Neural crest cell (in vitro differentiated cells): ENCODE results near the gene LTN1. TPM values are rescaled to one million over a fixed set of nuclear protein-coding genes. Genes with fewer than 3 reads are reported as not detected.
A peak's percentile ranks its signal among the peaks of the same experiment; 100 is the strongest.
"Not testable (repeated sequence)": the region's sequence is repeated elsewhere in the genome, so short reads cannot be mapped to it uniquely, and the experiment has no call there.

Experiments used
- DNase-seq: peaks from one replicate; pipeline ENCODE4 v3.0.0; 2021; ENCODE audit warnings: low read depth, mixed read lengths, low spot score
- H3K27ac Mint-ChIP-seq: one replicate; pipeline ENCODE4 v1.8.0; 2021; ENCODE audit warnings: mild to moderate bottlenecking, mixed read lengths; ENCODE audit not compliant: unreplicated experiment
- H3K27me3 Mint-ChIP-seq: 2 replicates; pipeline ENCODE4 v1.8.0; 2021; ENCODE audit warnings: low read depth, mild to moderate bottlenecking, mixed read lengths
- H3K36me3 Mint-ChIP-seq: 2 replicates; pipeline ENCODE4 v1.8.0; 2021; ENCODE audit warnings: low read depth, mild to moderate bottlenecking, mixed read lengths
- H3K4me1 Mint-ChIP-seq: 2 replicates; pipeline ENCODE4 v1.8.0; 2021; ENCODE audit warnings: mixed read lengths
- H3K4me3 Mint-ChIP-seq: one replicate; pipeline ENCODE4 v1.8.0; 2021; ENCODE audit warnings: mild to moderate bottlenecking, mixed read lengths
- H3K9me3 Mint-ChIP-seq: 2 replicates; pipeline ENCODE4 v1.8.0; 2021; ENCODE audit warnings: mixed read lengths
- total RNA-seq: library from RNA; stranded (reverse); gene quantifications from 2 replicates; pipeline ENCODE4 v1.2.1, GENCODE V29; 2021
- TF ChIP-seq, protein P1 (sequence below): fragments of 200-600 bp; sonication (generic); conservative IDR thresholded peaks from 2 replicates; pipeline ENCODE4 v1.5.0; 2021; ENCODE audit warnings: antibody characterized with exemption, mild to moderate bottlenecking

LTN1 gene
- total RNA-seq, 1 donor from 2014 or later = 21.2 TPM

DNA sequence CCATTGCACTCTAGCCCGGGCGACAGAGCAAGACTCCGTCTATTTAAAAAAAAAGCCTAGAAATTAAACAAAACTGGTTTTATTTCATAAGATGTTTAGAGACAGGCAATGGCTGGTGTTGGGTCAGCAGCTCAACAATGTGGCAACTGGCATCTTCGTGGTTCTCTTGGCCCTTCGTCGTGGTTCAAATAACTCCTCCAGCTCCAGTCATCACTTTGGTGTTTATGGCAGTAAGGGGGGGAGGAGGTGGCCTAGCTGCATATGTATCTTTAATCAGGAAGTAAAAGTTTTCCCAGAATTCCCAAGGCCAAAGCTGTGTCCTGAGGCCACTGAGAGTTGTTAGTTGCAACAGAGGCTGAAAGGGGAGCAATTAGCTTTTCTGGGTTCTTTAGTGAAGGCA is 13.0 kb upstream of the LTN1 start:
- Mint-ChIP-seq H3K4me1 (peaks cover 7% of the 10 kb centered on the region), H3K36me3 (no peaks in the 10 kb centered on the region), H3K9me3 (no peaks in the 10 kb centered on the region), H3K27ac (no peak overlapping the region), H3K27me3 (no peaks in the 10 kb centered on the region), H3K4me3 (no peak overlapping the region)
- TF ChIP-seq, protein P1, sequence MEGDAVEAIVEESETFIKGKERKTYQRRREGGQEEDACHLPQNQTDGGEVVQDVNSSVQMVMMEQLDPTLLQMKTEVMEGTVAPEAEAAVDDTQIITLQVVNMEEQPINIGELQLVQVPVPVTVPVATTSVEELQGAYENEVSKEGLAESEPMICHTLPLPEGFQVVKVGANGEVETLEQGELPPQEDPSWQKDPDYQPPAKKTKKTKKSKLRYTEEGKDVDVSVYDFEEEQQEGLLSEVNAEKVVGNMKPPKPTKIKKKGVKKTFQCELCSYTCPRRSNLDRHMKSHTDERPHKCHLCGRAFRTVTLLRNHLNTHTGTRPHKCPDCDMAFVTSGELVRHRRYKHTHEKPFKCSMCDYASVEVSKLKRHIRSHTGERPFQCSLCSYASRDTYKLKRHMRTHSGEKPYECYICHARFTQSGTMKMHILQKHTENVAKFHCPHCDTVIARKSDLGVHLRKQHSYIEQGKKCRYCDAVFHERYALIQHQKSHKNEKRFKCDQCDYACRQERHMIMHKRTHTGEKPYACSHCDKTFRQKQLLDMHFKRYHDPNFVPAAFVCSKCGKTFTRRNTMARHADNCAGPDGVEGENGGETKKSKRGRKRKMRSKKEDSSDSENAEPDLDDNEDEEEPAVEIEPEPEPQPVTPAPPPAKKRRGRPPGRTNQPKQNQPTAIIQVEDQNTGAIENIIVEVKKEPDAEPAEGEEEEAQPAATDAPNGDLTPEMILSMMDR = no peak
- DNase-seq = no peak

DNA sequence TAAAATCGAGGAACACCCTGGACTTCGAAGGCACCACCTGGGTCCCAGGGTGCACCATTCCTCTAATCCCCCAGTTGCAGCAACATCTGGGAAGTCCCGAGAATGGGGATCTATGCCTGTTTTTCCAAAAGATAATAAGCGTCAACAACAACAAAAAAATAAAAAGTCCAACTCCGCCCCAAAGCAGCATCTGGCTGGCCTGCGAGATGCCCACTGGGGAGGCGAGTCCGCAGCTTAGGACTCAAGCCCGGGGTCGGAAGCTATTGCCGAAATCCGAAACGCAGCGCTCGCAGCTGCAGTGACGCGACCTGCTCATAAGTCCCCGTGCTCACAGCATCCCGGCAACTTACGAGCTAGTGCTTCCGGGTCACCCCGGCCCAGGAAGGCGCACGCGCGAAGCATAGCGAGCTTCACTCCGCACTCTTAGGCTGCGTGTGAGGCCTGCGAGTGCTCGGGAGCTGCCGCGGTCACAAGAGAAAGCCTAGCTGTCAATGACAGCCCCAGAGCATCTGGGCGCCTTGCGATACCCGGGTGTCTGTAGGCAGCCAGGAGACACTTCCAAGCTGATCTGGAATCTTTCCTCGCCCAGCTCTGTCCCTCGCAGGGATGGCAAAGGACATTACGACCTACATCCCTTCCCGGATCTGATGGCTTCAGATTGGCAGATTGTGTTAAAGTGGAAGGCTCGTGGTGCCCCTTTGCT is 9.9 kb upstream of the LTN1 start:
- DNase-seq = peak; percentile 82
- no peaks in the 10 kb centered on the region for H3K27me3 Mint-ChIP-seq
- TF ChIP-seq, protein P1 = no peak
- H3K36me3 Mint-ChIP-seq = no peaks in the 10 kb centered on the region
- H3K27ac Mint-ChIP-seq = peak overlapping the region; percentile 99
- H3K4me1 Mint-ChIP-seq = peaks cover 14% of the 10 kb centered on the region
- H3K4me3 Mint-ChIP-seq = peak overlapping the region; percentile 96
- H3K9me3 Mint-ChIP-seq = no peaks in the 10 kb centered on the region

DNA sequence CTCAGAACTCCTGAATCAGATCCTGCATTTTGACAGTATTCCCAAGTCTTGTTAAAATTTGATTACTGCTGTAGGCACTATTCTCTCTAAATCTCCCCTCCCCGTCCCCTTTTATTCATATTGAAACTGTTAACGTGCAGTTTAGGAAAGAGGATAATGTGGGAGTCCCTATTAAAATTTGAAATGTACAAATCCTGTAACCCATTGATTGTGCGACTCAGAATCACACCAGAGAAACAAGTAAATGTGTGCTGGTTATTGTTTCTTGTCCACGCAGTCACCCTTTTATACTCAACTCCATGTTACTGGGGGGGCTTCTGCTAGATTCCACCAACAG is 584 bp upstream of the LTN1 start:
- no peak for DNase-seq
- TF ChIP-seq, protein P1 = no peak
- Mint-ChIP-seq H3K9me3 (no peaks in the 10 kb centered on the region), H3K36me3 (no peaks in the 10 kb centered on the region), H3K4me1 (peaks cover 21% of the 10 kb centered on the region), H3K27ac (peak overlapping the region; percentile 98), H3K27me3 (no peaks in the 10 kb centered on the region), H3K4me3 (peak overlapping the region; percentile 95)

DNA sequence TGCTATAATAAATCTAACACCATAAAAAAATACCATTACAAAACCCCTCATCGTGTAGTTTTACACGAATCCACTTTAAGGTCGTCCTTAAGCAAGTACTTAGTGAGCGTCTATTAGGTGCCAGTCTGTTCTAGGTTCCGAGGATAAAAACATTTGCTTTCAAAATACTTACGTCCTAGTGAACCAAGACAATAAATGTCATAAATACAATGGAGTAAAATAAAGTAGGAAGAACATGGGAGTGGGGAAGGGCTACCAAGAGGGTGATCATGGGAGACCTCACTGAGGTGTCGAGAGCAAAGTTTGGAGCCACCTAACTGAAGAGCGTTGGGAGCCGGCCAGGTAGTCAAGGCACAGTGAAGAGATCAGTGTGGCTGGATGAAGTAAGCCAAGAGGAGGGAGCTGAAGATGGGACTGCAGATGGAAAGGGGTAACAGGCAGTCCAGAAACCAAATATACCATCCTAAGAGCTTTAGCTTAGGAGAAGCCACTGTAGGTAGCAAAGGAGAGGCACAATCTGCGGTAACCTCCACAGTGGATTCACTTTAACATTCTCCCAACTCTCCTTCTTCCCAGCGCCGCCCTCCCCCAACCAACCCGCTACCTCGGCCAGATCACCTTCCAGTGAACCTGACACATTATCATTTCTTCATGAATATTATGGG is 684 bp downstream of the LTN1 start:
- TF ChIP-seq, protein P1 = no peak
- no peaks in the 10 kb centered on the region for H3K9me3 Mint-ChIP-seq
- H3K27me3 Mint-ChIP-seq = no peaks in the 10 kb centered on the region
- no peaks in the 10 kb centered on the region for H3K36me3 Mint-ChIP-seq
- H3K4me1 Mint-ChIP-seq = peaks cover 21% of the 10 kb centered on the region
- H3K27ac Mint-ChIP-seq = peak overlapping the region; percentile 93
- no peak for DNase-seq
- H3K4me3 Mint-ChIP-seq = peak overlapping the region; percentile 95

DNA sequence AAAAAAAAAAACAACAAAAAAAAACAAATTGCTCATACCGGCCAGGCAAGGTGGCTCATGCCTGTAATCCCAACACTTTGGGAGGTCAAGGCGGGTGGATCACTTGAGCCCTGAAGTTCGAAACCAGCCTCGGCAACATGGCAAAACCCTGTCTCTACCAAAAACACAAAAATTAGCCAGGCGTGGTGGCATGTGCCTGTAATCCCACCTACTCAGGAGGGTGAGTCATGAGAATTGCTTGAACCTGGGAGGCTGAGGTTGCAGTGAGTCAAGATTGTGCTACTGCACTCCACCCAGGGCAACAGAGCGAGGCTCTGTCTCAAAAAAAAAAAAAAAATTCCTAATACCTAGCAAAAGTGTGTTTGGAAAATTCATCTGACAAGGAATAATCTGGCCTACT is 4.5 kb downstream of the LTN1 start:
- not testable (repeated sequence) for H3K9me3 Mint-ChIP-seq, H3K27ac Mint-ChIP-seq, H3K27me3 Mint-ChIP-seq, H3K36me3 Mint-ChIP-seq, DNase-seq, H3K4me3 Mint-ChIP-seq
- peaks cover 20% of the 10 kb centered on the region for H3K4me1 Mint-ChIP-seq

DNA sequence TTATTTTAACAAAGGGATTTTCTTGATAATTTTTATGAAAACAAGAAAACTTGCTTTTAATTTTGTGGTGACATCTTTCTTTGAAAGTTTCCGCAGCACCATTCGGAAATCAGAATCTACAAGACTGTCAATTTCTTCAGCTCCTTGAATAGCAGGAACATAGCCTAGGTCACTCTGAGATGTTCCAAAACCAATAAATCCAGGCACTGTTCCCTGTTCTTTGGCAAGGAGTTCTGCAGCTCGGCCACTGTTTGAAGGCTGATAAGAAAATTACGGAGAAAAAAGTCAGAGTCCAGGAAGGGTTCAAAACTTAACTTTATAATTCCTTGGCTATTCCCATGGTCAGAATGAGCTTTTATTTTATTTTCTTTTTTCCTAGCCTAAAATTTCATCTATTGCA is 6.0 kb downstream of the LTN1 start:
- no peaks in the 10 kb centered on the region for H3K27me3 Mint-ChIP-seq
- TF ChIP-seq, protein P1 = no peak
- no peak overlapping the region for H3K4me3 Mint-ChIP-seq
- no peaks in the 10 kb centered on the region for H3K9me3 Mint-ChIP-seq
- H3K36me3 Mint-ChIP-seq = peaks cover 6% of the 10 kb centered on the region
- no peak overlapping the region for H3K27ac Mint-ChIP-seq
- peaks cover 6% of the 10 kb centered on the region for H3K4me1 Mint-ChIP-seq
- no peak for DNase-seq
